H1 (cell line): ENCODE data around the gene KCNH8. TPM values are rescaled to one million over a fixed set of nuclear protein-coding genes. Genes with fewer than 3 reads are reported as not detected.

Experiments used
- CTCF ChIA-PET: fragments of 300-600 bp; sonication (Branson Sonifier 250); formaldehyde crosslinking; loops from one replicate; lab custom pipeline; 2021; ENCODE audit not compliant: partially characterized antibody; lab: Charles Lee
- POLR2A ChIA-PET: fragments of 300-600 bp; sonication (Branson Sonifier 250); formaldehyde crosslinking; loops from one replicate; lab custom pipeline; 2021; ENCODE audit warnings: inconsistent platforms; ENCODE audit not compliant: partially characterized antibody; lab: Charles Lee
- DNase-seq, 2 experiments: peaks; one replicate each; pipeline versions ENCODE4 v3.0.0 to v3.0.0-alpha.2; 2010 to 2022; ENCODE audit warnings: low spot score in 2 of 2, low read depth in 1 of 2, mixed read lengths in 1 of 2
- FAIRE-seq: peaks from 2 replicates; lab custom pipeline; 2011; peaks lifted over from hg19 to GRCh38; lab: Jason Lieb, UNC
- H2AFZ ChIP-seq: 2 replicates; pipeline ENCODE4 v1.8.1; 2012; ENCODE audit warnings: low read length, inconsistent platforms
- H2AK5ac ChIP-seq: 2 replicates; pipeline ENCODE4 v1.6.1; 2013; ENCODE audit warnings: low read depth, low read length
- H2BK120ac ChIP-seq: replicated peaks from 2 replicates; pipeline ENCODE3; 2013; ENCODE audit warnings: low read depth, low read length, inconsistent platforms
- H2BK12ac ChIP-seq: 2 replicates; pipeline ENCODE4 v1.6.1; 2013; ENCODE audit warnings: low read depth, low read length
- H2BK15ac ChIP-seq: 2 replicates; pipeline ENCODE4 v1.6.1; 2013; ENCODE audit warnings: low read length
- H2BK20ac ChIP-seq: 2 replicates; pipeline ENCODE4 v1.6.1; 2013; ENCODE audit warnings: low read length
- H2BK5ac ChIP-seq: 2 replicates; pipeline ENCODE4 v1.6.1; 2013; ENCODE audit warnings: low read depth, low read length
- H3K14ac ChIP-seq: 2 replicates; pipeline ENCODE4 v1.6.1; 2013; ENCODE audit warnings: inconsistent platforms; ENCODE audit not compliant: insufficient read length
- H3K18ac ChIP-seq: 2 replicates; pipeline ENCODE4 v1.6.1; 2013; ENCODE audit warnings: low read length; ENCODE audit errors: extremely low read depth
- H3K23ac ChIP-seq: 2 replicates; pipeline ENCODE4 v1.6.1; 2013; ENCODE audit warnings: inconsistent platforms; ENCODE audit not compliant: insufficient read length
- H3K23me2 ChIP-seq: 2 replicates; pipeline ENCODE4 v1.6.1; 2013; ENCODE audit warnings: low read depth, low read length
- H3K27ac ChIP-seq: 2 replicates; pipeline ENCODE4 v1.6.1; 2011; ENCODE audit warnings: low read depth, low read length, inconsistent platforms
- H3K27me3 ChIP-seq, 4 experiments: replicated peaks in 1 of 4; 1 replicate in 1 of 4; 2 replicates in 3 of 4; pipeline versions ENCODE4 v1.6.1 to v1.8.1; 2011 to 2013; ENCODE audit warnings: low read length in 3 of 4, mild to moderate bottlenecking in 3 of 4, inconsistent platforms in 2 of 4, mixed read lengths in 2 of 4, moderate library complexity in 1 of 4; ENCODE audit not compliant: control insufficient read depth in 3 of 4, insufficient read depth in 3 of 4; ENCODE audit errors: extremely low read depth in 1 of 4
- H3K36me3 ChIP-seq, 4 experiments: 2 replicates each; pipeline versions ENCODE4 v1.6.1 to v1.8.1; 2011 to 2013; ENCODE audit warnings: mild to moderate bottlenecking in 4 of 4, low read length in 3 of 4, moderate library complexity in 2 of 4, control low read depth in 1 of 4, inconsistent platforms in 1 of 4; ENCODE audit not compliant: insufficient read depth in 4 of 4, control insufficient read depth in 2 of 4
- H3K4ac ChIP-seq: replicated peaks from 2 replicates; pipeline ENCODE3; 2013; ENCODE audit warnings: low read length, low read depth, mixed read lengths, inconsistent platforms; ENCODE audit not compliant: insufficient read length
- H3K4me1 ChIP-seq, 4 experiments: replicated peaks in 1 of 4; 1 replicate in 1 of 4; 2 replicates in 3 of 4; pipeline versions ENCODE4 v1.6.1 to v1.8.1; 2011 to 2013; ENCODE audit warnings: low read length in 3 of 4, inconsistent platforms in 2 of 4, mixed read lengths in 1 of 4; ENCODE audit not compliant: insufficient read depth in 4 of 4, control insufficient read depth in 3 of 4
- H3K4me2 ChIP-seq, 2 experiments: 2 replicates each; pipeline versions ENCODE4 v1.6.1 to v1.8.1; 2011 to 2013; ENCODE audit warnings: low read depth in 2 of 2, low read length in 2 of 2, control low read depth in 1 of 2, inconsistent platforms in 1 of 2, mild to moderate bottlenecking in 1 of 2; ENCODE audit not compliant: insufficient read depth in 1 of 2
- H3K4me3 ChIP-seq, 4 experiments: fragments of 200-600, 300-600 bp in 1 of 4; sonication (generic), shearing (Covaris generic), sonication (Bioruptor Twin) in 1 of 4; 2 replicates each; pipeline versions ENCODE4 v1.5.1 to v1.8.1; 2011 to 2016; ENCODE audit warnings: low read length in 4 of 4, low read depth in 3 of 4, control low read depth in 2 of 4, inconsistent platforms in 2 of 4, mild to moderate bottlenecking in 2 of 4, mixed read lengths in 1 of 4, moderate library complexity in 1 of 4; ENCODE audit not compliant: insufficient read depth in 2 of 4; ENCODE audit errors: extremely low read depth in 1 of 4
- H3K56ac ChIP-seq: replicated peaks from 2 replicates; pipeline ENCODE3; 2013; ENCODE audit warnings: low read depth, mild to moderate bottlenecking, mixed read lengths, low read length, inconsistent platforms; ENCODE audit not compliant: insufficient read length
- H3K79me1 ChIP-seq: 2 replicates; pipeline ENCODE4 v1.6.1; 2013; ENCODE audit warnings: low read depth, low read length, control low read depth
- H3K79me2 ChIP-seq, 2 experiments: 2 replicates each; pipeline versions ENCODE4 v1.6.1 to v1.8.1; 2012 to 2013; ENCODE audit warnings: low read length in 2 of 2, mild to moderate bottlenecking in 2 of 2, inconsistent platforms in 1 of 2; ENCODE audit not compliant: insufficient read depth in 2 of 2, control insufficient read depth in 1 of 2
- H3K9ac ChIP-seq, 4 experiments: replicated peaks in 1 of 4; 1 replicate in 1 of 4; 2 replicates in 3 of 4; pipeline versions ENCODE4 v1.6.1 to v1.8.1; 2011 to 2013; ENCODE audit warnings: low read depth in 3 of 4, low read length in 3 of 4, control low read depth in 2 of 4, mild to moderate bottlenecking in 2 of 4, moderate library complexity in 2 of 4, inconsistent platforms in 1 of 4; ENCODE audit errors: extremely low read depth in 1 of 4
- H3K9me3 ChIP-seq, 2 experiments: 2 replicates each; pipeline versions ENCODE4 v1.6.1 to v1.8.1; 2012 to 2013; ENCODE audit warnings: mild to moderate bottlenecking in 2 of 2, moderate library complexity in 2 of 2, control low read depth in 1 of 2, inconsistent platforms in 1 of 2, low read depth in 1 of 2, low read length in 1 of 2, mixed read lengths in 1 of 2; ENCODE audit not compliant: insufficient read depth in 2 of 2
- H4K20me1 ChIP-seq, 2 experiments: replicated peaks in 1 of 2; 2 replicates each; pipeline versions ENCODE3 to v1.8.1; 2011 to 2013; ENCODE audit warnings: inconsistent platforms in 2 of 2, low read length in 2 of 2, mild to moderate bottlenecking in 1 of 2; ENCODE audit not compliant: insufficient read depth in 2 of 2, control insufficient read depth in 1 of 2
- H4K5ac ChIP-seq: 2 replicates; pipeline ENCODE4 v1.6.1; 2013; ENCODE audit warnings: low read length, low read depth, mixed read lengths, inconsistent platforms; ENCODE audit not compliant: insufficient read length
- H4K8ac ChIP-seq: 2 replicates; pipeline ENCODE4 v1.8.0; 2013; ENCODE audit warnings: mild to moderate bottlenecking, moderate library complexity, low read length, inconsistent platforms; ENCODE audit not compliant: insufficient read depth; ENCODE audit errors: extremely low read depth
- H4K91ac ChIP-seq: replicated peaks from 2 replicates; pipeline ENCODE3; 2013; ENCODE audit warnings: low read length, mixed read lengths, inconsistent platforms; ENCODE audit not compliant: insufficient read length
- BCL11A ChIP-seq, 2 experiments: IDR thresholded peaks; one replicate each; pipeline ENCODE4 v1.6.1; 2011; ENCODE audit warnings: low read depth in 2 of 2, low read length in 2 of 2, mild to moderate bottlenecking in 2 of 2
- CBX8 ChIP-seq: fragments of 300-800, 300-1000 bp; sonication (generic); IDR thresholded peaks from 2 replicates; pipeline ENCODE4 v1.7.1; 2016; ENCODE audit warnings: low read depth, low read length, borderline replicate concordance
- CREB1 ChIP-seq: IDR thresholded peaks from 2 replicates; pipeline ENCODE4 v1.6.1; 2012; ENCODE audit warnings: inconsistent platforms
- JUN ChIP-seq: IDR thresholded peaks from 2 replicates; pipeline ENCODE4 v1.6.1; 2011; ENCODE audit warnings: low read depth, mild to moderate bottlenecking, improper control_type of control experiment, low read length
- RAD21 ChIP-seq, 2 experiments: IDR thresholded peaks in 1 of 2; conservative IDR thresholded peaks in 1 of 2; 2 replicates each; pipeline ENCODE4 v1.6.1; 2011; ENCODE audit warnings: low read depth in 2 of 2, low read length in 2 of 2, improper control_type of control experiment in 1 of 2, inconsistent platforms in 1 of 2, mild to moderate bottlenecking in 1 of 2, moderate library complexity in 1 of 2
- RXRA ChIP-seq: IDR thresholded peaks from 2 replicates; pipeline ENCODE4 v1.6.1; 2011; ENCODE audit warnings: low read depth, mild to moderate bottlenecking, low read length, moderate library complexity; ENCODE audit not compliant: insufficient read depth
- SRF ChIP-seq: IDR thresholded peaks from 2 replicates; pipeline ENCODE4 v1.6.1; 2011; ENCODE audit warnings: mild to moderate bottlenecking, low read depth, low read length, moderate library complexity
- YY1 ChIP-seq: IDR thresholded peaks from 2 replicates; pipeline ENCODE4 v1.6.1; 2011; ENCODE audit warnings: low read depth, mild to moderate bottlenecking, low read length
- WGBS, 2 experiments: shearing (Covaris generic) in 1 of 2; methylation state at CpG; one replicate each; pipeline versions ENCODE4 v1.1.6 to v1.1.7; 2013 to 2015; ENCODE audit warnings: low lambda C conversion rate in 2 of 2, mixed read lengths in 2 of 2, inconsistent platforms in 1 of 2, low coverage in 1 of 2, missing lambda C conversion rate in 1 of 2; ENCODE audit not compliant: insufficient replicate concordance in 2 of 2, insufficient coverage in 1 of 2, insufficient read length in 1 of 2; ENCODE audit errors: extremely low coverage in 1 of 2, missing lambda C conversion rate in 1 of 2; 5-methylcytosine and 5-hydroxymethylcytosine counted together
- polyA plus RNA-seq, 7 experiments: library from polyadenylated mRNA; depleted of rRNA in 3 of 7; stranded (reverse) in 5 of 7; unstranded in 2 of 7; fragments of >200 nt in 5 of 7; fragments of 200-250 nt in 2 of 7; gene quantifications; 1 replicate in 5 of 7; 2 replicates in 1 of 7; 4 replicates in 1 of 7; pipeline versions ENCODE4 v1.2.1 to v1.2.3, GENCODE V29; 2011 to 2013; ENCODE audit warnings: missing spikeins in 2 of 7, mixed read lengths in 2 of 7
- total RNA-seq: library from RNA; stranded (reverse); fragmentation: NEBNext Ultra II Directional; extraction: Animal tissue kit (Norgen Biotek cat#: 25700); gene quantifications from 2 replicates; pipeline ENCODE4 v1.2.1, GENCODE V29; 2021

KCNH8 gene
- total and polyA plus RNA-seq, 2 of the 8 experiments (the other 6 are each of a cell fraction or from before 2014, with no cell fraction given), result 2.2 to 2.4 TPM

- no peak overlapping the region for H3K4ac ChIP-seq
- ChIA-PET CTCF (interaction anchor here (0.9 kb wide), 1 partner anchor 11 kb away, joined by 4 read pairs; no protein-coding TSS in a partner anchor), POLR2A (no interaction called here)
- no peak overlapping the region for H4K5ac ChIP-seq
- H3K23ac ChIP-seq, result no peak overlapping the region
- DNase-seq, result no peak
- no peaks in the 10 kb centered on the region for H3K36me3 ChIP-seq
- no peak overlapping the region for H3K4me2 ChIP-seq
- TF ChIP-seq RXRA (no peak), SRF (no peak), RAD21 (IDR thresholded peaks at IDR 0.05 in 1 of 2, conservative IDR thresholded peaks at IDR 0.05 in 1 of 2; ENCODE audit: low read depth in 2 of 2, low read length in 2 of 2) (no peak), BCL11A (IDR thresholded peaks at IDR 0.05; ENCODE audit: low read depth in 2 of 2, low read length in 2 of 2) (no peak), YY1 (no peak), CBX8 (no peak), JUN (no peak), CREB1 (no peak)
- TF ChIP-seq, all 59 proteins: peak for 0
- Histone ChIP-seq H3K18ac (no peak overlapping the region), H3K4me3 (no peak overlapping the region), H2AFZ (no peak overlapping the region), H2BK15ac (no peak overlapping the region), H3K27me3 (no peaks in the 10 kb centered on the region), H2BK5ac (no peak overlapping the region), H2BK12ac (no peak overlapping the region), H4K91ac (no peak overlapping the region), H3K79me1 (no peaks in the 10 kb centered on the region), H3K14ac (no peak overlapping the region), H3K4me1 (peaks cover 0 to 6% (median 0%) of the 10 kb centered on the region in 4 experiments; a peak in 1 of 7 replicates), H2BK20ac (no peak overlapping the region), H3K23me2 (no peaks in the 10 kb centered on the region), H3K9ac (no peak overlapping the region), H3K56ac (no peak overlapping the region), H2BK120ac (no peak overlapping the region), H3K9me3 (no peaks in the 10 kb centered on the region), H3K27ac (no peak overlapping the region), H4K20me1 (no peaks in the 10 kb centered on the region), H3K79me2 (peaks cover 0 to 2% of the 10 kb centered on the region in 2 experiments; a peak in 1 of 4 replicates), H4K8ac (no peak overlapping the region), H2AK5ac (no peak overlapping the region)
- WGBS, 2 experiments, result 88% methylated on average over 2 of the region's 2 CpGs; no CpG with 5 or more reads in 1 of the 2 experiments
- FAIRE-seq, result no peak
Observed at GRCh38 chr3:19248143-19248542, 99.8 kb downstream of the KCNH8 start.
